Measurements from ENCODE around the gene EPHB1.
"Not testable (repeated sequence)": the region's sequence is repeated elsewhere in the genome, so short reads cannot be mapped to it uniquely, and the experiment has no call there.

Gene EPHB1

GRCh38 chr3:135057996-135058395 lies 262.9 kb downstream of the EPHB1 start:
- DNase-seq, result no peak

- no peak for DNase-seq
Measured at GRCh38 chr3:135059580-135059979, 264.5 kb downstream of the EPHB1 start.

GRCh38 chr3:135066844-135067727 lies 272.0 kb downstream of the EPHB1 start:
- not testable (repeated sequence) for DNase-seq

GRCh38 chr3:135068011-135068410 lies 273.0 kb downstream of the EPHB1 start:
- no peak for DNase-seq

- no peak for DNase-seq
Measured at GRCh38 chr3:135069406-135069805, 274.3 kb downstream of the EPHB1 start.

GRCh38 chr3:135071483-135071882 lies 276.4 kb downstream of the EPHB1 start:
- DNase-seq, result no peak

- DNase-seq, result no peak
Measured at GRCh38 chr3:135072431-135072830, 277.4 kb downstream of the EPHB1 start.

GRCh38 chr3:135075157-135075556 lies 280.1 kb downstream of the EPHB1 start:
- no peak for DNase-seq

GRCh38 chr3:135076341-135076740 lies 281.3 kb downstream of the EPHB1 start:
- DNase-seq, result no peak

- no peak for DNase-seq
Measured at GRCh38 chr3:135077186-135077585, 282.1 kb downstream of the EPHB1 start.

GRCh38 chr3:135078283-135078682 lies 283.2 kb downstream of the EPHB1 start:
- DNase-seq, result no peak

- no peak for DNase-seq
Measured at GRCh38 chr3:135079095-135079494, 284.0 kb downstream of the EPHB1 start.

- DNase-seq, result no peak
Measured at GRCh38 chr3:135081451-135081850, 286.4 kb downstream of the EPHB1 start.

GRCh38 chr3:135081856-135082434 lies 286.9 kb downstream of the EPHB1 start:
- DNase-seq, result no peak

- no peak for DNase-seq
Measured at GRCh38 chr3:135082706-135083105, 287.6 kb downstream of the EPHB1 start.

- DNase-seq, result no peak
Measured at GRCh38 chr3:135083179-135083578, 288.1 kb downstream of the EPHB1 start.

- no peak for DNase-seq
Measured at GRCh38 chr3:135083756-135084155, 288.7 kb downstream of the EPHB1 start.

GRCh38 chr3:135084405-135084804 lies 289.3 kb downstream of the EPHB1 start:
- DNase-seq, result no peak

GRCh38 chr3:135084976-135085375 lies 289.9 kb downstream of the EPHB1 start:
- DNase-seq, result no peak

GRCh38 chr3:135085652-135086436 lies 290.8 kb downstream of the EPHB1 start:
- DNase-seq, result no peak

- DNase-seq, result no peak
Measured at GRCh38 chr3:135087782-135088181, 292.7 kb downstream of the EPHB1 start.

- DNase-seq, result no peak
Measured at GRCh38 chr3:135089451-135089850, 294.4 kb downstream of the EPHB1 start.

GRCh38 chr3:135090020-135090717 lies 295.1 kb downstream of the EPHB1 start:
- DNase-seq, result no peak
